VCaP (cell line): ENCODE results near the gene NFKB2.

Source experiments
- H3K27ac ChIP-seq: fragments of 450-650 bp; 2 replicates; pipeline ENCODE4 v1.5.1; 2017
- TF ChIP-seq, protein P1 (sequence below): fragments of 450-650 bp; conservative IDR thresholded peaks from 2 replicates; pipeline ENCODE4 v1.5.1; 2017; ENCODE audit warnings: mild to moderate bottlenecking, moderate library complexity

NFKB2 gene

DNA sequence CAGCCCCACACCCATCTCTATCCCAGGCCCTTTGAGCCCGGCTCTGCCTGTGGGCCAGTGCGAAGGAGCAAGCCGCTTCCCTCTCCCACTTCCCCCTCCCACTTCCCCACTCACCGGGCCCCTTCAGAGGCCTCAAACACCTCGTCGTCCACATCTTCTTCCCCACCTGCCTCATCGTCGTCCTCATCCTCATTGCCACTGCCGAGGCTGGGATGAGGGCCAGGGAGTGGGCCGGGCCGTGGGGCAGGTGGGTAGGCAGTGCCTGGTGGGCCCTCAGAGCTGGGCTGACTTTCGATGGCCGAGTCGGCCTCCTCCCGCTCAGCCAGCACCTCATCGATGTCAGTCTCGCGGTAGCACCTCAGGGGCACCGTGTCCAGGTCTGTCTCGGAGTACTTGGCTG lies 19.2 kb downstream of the NFKB2 start:
- TF ChIP-seq, protein P1, sequence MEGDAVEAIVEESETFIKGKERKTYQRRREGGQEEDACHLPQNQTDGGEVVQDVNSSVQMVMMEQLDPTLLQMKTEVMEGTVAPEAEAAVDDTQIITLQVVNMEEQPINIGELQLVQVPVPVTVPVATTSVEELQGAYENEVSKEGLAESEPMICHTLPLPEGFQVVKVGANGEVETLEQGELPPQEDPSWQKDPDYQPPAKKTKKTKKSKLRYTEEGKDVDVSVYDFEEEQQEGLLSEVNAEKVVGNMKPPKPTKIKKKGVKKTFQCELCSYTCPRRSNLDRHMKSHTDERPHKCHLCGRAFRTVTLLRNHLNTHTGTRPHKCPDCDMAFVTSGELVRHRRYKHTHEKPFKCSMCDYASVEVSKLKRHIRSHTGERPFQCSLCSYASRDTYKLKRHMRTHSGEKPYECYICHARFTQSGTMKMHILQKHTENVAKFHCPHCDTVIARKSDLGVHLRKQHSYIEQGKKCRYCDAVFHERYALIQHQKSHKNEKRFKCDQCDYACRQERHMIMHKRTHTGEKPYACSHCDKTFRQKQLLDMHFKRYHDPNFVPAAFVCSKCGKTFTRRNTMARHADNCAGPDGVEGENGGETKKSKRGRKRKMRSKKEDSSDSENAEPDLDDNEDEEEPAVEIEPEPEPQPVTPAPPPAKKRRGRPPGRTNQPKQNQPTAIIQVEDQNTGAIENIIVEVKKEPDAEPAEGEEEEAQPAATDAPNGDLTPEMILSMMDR, result no peak
- H3K27ac ChIP-seq, result no peak overlapping the region

DNA sequence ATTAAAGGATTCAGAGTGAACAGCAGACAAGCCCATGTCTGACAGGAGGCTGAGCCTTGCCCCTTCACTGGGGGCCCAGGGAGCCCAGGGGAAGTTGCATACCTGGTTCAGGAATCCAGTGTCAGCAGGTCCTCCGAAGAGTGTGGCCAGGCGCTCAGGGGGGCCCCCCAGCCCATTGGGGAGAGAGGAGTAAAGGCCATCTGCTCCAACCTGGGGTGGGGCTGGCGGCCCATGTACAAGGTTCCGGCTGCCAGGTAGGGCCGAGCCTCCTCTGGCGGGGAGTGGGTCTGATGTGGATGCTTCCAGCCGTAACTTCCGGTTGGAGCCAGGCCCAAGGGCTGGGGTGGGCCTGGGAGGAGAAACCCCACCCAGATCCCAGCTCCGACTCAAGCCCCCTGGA lies 20.8 kb downstream of the NFKB2 start:
- TF ChIP-seq, protein P1, result no peak
- no peak overlapping the region for H3K27ac ChIP-seq

DNA sequence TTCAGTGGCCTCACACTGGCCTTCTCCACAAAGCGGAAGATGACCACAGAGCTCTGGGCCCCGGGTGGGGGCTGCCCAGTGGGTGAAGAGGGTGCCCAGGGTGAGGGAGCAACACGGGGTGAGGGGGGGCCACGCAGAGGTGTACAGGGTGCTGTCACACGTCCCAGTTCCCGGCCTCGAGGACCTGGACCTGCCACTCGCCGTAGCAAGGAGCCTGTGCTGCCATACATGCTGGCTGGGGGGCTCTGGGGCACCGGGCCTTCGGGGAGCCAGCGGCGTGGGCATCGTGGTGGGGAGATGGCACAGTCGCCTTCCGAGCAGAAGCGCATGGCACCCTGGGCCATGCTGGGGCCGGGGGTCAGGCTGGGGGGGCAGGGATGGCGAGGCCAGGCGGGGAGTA lies 21.2 kb downstream of the NFKB2 start:
- TF ChIP-seq, protein P1, result no peak
- no peak overlapping the region for H3K27ac ChIP-seq

DNA sequence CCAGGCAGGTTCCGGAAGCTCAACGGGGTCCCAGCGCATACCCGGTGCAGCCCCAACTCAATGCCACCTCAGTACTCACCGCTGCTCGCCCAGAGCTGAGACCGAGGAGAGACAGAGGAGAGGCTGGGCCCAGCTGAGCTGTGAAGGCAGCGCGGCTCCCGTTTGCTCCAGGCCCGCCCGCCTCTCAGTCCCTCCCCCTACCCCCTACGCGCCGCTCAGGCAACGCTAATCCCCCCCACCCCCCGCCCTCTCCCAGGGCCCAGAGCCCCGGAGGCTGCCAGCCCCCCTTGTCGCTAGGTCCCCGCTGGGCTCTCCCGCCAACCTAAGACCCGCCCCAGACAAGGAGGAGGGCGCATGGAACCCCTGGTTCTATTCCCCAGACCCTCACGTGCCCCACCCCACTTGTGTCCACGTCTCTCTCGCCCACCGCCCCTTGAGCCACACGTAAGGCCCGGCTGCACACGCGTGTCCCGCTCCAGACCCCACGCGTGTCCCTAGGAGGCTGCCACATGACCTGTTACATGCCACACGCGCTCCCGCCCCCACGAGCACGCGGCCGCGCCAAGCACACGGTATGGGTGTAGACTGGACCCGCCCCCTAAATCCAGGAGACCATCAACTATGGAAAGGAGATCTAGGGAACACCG lies 23.2 kb downstream of the NFKB2 start, which contains the start of gene PSD:
Gene PSD, minus strand, starts transcription at position 164 of the 647 bp plus-strand sequence. CDS start 1,747 bp downstream, outside the sequence.
- peak within 1 kb of the TSS; percentile 95 for H3K27ac ChIP-seq
- TF ChIP-seq, protein P1, result no peak

DNA sequence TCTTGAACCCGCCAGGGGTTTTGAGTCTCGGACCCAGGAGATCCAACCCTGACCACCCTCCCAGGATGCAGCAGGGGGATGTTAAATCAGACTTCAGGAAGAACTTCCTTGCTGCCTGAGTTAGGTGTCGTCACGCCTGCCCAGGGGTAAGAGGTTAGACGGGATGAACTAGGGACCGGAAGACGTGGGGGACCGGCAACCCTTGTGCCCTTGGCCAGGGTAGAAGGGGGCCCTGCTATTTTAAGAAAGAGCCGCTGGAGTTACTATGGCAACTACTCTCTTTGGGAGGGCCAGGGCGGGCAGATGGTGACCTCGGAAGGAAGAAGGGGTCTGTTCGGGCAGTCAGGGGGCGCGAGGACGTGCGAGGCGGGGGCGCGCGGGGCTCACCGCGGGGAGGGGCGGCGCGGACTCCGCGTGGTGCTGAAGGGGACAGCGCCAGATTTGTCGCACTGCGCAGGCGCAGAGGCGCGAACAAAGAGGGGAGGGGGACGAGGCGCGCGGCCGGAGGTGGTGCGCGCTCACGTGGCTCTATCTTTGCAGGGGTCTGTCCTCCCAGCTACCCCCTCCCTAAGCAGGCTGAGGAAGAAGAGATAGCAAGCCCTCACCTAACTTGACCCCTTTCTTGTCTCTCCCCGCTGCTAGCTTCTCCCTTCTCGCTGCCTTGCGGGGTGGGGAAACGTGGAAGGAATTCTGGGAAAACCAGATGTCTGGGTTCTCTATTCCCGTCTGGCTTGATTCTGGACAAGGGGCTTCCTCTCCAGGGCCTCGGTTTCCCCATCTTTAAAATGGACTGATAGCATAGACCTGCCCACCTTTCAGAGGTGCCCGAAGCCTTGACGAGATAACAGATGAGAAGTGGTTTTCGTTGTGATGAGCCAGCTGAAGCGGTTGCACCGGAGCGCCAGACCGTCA lies 24.0 kb downstream of the NFKB2 start:
- peak overlapping the region; percentile 95 for H3K27ac ChIP-seq
- TF ChIP-seq, protein P1, result no peak

DNA sequence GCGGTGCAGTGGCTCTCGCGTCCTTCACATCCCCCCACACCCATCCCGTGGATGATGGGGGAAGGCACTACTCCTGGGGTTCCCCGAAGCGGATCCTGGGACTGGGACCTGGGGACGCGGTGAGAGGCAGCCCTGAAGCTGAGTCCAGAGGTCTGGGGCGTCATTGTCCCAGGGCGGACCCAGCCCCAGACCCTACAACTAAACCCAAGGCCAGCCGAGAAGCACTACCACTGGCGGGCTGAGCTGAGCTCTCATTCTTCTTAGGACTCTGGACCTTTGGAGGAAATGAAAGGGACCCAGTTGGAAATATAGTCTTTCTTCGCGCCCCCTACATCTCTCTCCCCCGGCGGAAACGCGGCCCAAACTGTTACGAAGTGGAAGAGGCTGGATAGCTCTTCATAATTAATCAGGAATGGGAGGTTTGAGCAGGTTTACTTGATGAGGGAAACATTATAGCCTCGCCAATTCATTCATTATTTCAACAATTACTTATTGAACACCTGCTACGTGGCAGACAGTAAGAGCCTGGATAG lies 24.7 kb downstream of the NFKB2 start:
- peak overlapping the region; percentile 95 for H3K27ac ChIP-seq
- TF ChIP-seq, protein P1, result no peak
